Calu3 (cell line): ENCODE data around the gene MCF2L2. TPM values are rescaled to one million over a fixed set of nuclear protein-coding genes. Genes with fewer than 3 reads are reported as not detected.

Experiments used
- BruUV-seq: library from RNA; stranded (reverse); fragments of 400-500 nt; replicated peaks from 2 replicates; lab custom pipeline; 2021; lab: Mats Ljungman, UMichigan
- CTCF ChIA-PET: fragments of 300-600 bp; sonication (Branson Sonifier 250); formaldehyde crosslinking; loops from one replicate; lab custom pipeline; 2022; ENCODE audit warnings: antibody characterized with exemption; lab: Charles Lee
- DNase-seq: peaks from one replicate; pipeline ENCODE4 v3.0.0; 2022
- H3K27ac Mint-ChIP-seq: one replicate; pipeline ENCODE4 v1.8.0; 2022; ENCODE audit warnings: mixed read lengths; ENCODE audit not compliant: unreplicated experiment
- H3K27me3 Mint-ChIP-seq: one replicate; pipeline ENCODE4 v1.8.0; 2022; ENCODE audit warnings: mixed read lengths; ENCODE audit not compliant: unreplicated experiment
- H3K36me3 Mint-ChIP-seq: one replicate; pipeline ENCODE4 v1.8.0; 2022; ENCODE audit warnings: mild to moderate bottlenecking, moderate library complexity, mixed read lengths; ENCODE audit not compliant: insufficient read depth, unreplicated experiment
- H3K4me1 Mint-ChIP-seq: one replicate; pipeline ENCODE4 v1.8.0; 2022; ENCODE audit warnings: mild to moderate bottlenecking, low read depth, mixed read lengths; ENCODE audit not compliant: unreplicated experiment
- H3K4me3 Mint-ChIP-seq: one replicate; pipeline ENCODE4 v1.8.0; 2022; ENCODE audit warnings: mild to moderate bottlenecking, low read depth, moderate library complexity, mixed read lengths; ENCODE audit not compliant: unreplicated experiment
- H3K9me3 Mint-ChIP-seq: one replicate; pipeline ENCODE4 v1.8.0; 2022; ENCODE audit warnings: low read depth, mixed read lengths; ENCODE audit not compliant: unreplicated experiment
- CTCF ChIP-seq: fragments of 200-600 bp; IDR thresholded peaks from one replicate; pipeline ENCODE4 v1.8.0; 2022; ENCODE audit warnings: antibody characterized with exemption; ENCODE audit not compliant: unreplicated experiment
- intact Hi-C: fragments of 100-400 bp; cut with micrococcal nuclease; formaldehyde crosslinking; loops from one replicate; pipeline ENCODE4 v1.10.0; 2022; ENCODE audit not compliant: unreplicated experiment
- total RNA-seq: library from RNA; stranded (reverse); gene quantifications from 2 replicates; pipeline ENCODE4 v1.2.3, GENCODE V29; 2022

MCF2L2 gene
- total RNA-seq, 1 experiment from 2014 or later = 0.35 TPM

- TSS peak; percentile 30 for BruUV-seq
- no peak for TF ChIP-seq CTCF
- no peak overlapping the region for H3K27ac Mint-ChIP-seq
- CTCF ChIA-PET = interaction anchor here (1.2 to 1.6 kb wide), 2 partner anchors 15 to 21 kb away, joined by 4 to 5 read pairs; no protein-coding TSS in a partner anchor
- H3K9me3 Mint-ChIP-seq = no peaks in the 10 kb centered on the region
- intact Hi-C loops = loop anchor here (1.0 kb wide), 1 partner anchor 41 kb away; no protein-coding TSS in a partner anchor
- H3K36me3 Mint-ChIP-seq = peaks cover 19% of the 10 kb centered on the region
- H3K27me3 Mint-ChIP-seq = peaks cover 3% of the 10 kb centered on the region
- DNase-seq = no peak
- H3K4me3 Mint-ChIP-seq = peak overlapping the region; percentile 84
- H3K4me1 Mint-ChIP-seq = peaks cover 21% of the 10 kb centered on the region
These were observed 264.9 kb downstream of the MCF2L2 start for GRCh38 chr3:183163563-183163962.

DNA sequence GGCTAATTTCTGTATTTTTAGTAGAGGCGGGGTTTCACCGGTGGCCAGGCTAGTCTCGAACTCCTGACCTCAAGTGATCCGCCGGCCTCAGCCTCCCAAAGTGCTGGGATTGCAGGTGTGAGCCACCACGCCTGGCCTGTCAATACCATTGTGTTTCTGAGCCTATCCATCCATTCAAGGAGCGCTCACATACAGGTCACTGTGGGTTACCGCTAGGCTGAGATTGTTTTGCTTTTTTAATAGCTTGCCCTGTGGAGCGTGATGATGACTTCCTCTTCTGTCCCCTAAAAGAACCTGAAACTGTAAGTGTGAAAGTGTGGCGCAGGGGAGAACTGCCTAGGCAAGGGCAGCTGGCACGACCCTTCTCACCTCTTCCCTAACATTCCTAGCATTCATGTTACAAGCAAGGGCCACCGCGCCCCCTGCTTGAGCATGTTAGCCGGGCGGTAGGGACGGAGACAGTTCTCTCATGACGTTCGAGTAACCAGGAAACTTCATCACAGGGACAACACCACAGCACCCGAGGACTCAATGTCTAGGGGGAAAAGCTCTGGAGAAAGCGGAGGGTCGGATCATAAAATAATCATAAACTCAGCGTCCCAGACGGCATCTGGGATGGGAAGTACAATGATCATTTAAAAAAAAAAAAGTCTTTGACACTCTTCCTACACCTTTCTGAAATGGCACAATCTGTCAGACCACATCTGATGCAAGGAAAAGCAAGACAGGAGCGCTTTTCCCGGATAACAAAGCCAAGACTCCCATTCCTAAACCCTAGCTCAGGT is 266.7 kb downstream of the MCF2L2 start:
- intact Hi-C loops = no loop called here
- H3K4me1 Mint-ChIP-seq = peaks cover 21% of the 10 kb centered on the region
- CTCF ChIA-PET = interaction anchor here (0.6 to 1.3 kb wide), 4 partner anchors 17 to 566 kb away, joined by 3 to 5 read pairs (median 4); no protein-coding TSS in a partner anchor

DNA sequence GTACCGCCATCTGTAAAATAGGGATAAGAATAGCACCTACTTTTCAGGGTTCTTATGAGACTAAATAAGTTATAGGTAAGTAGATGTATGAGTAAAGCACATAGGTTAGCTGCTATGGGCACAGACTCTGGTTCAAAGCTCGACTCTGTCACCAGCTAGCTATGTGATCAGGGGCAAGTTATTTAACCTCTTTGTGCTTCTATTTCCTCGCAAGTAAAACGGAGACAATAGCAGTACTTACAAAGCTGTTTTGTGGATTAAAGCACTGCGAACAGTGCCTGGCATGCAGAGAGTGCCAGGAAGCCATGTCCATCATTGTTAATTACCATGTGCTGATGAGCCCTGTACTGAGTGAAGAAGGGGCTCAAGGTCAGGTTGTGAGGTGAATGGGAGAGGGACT is 267.8 kb downstream of the MCF2L2 start:
- Mint-ChIP-seq H3K4me3 (no peak overlapping the region), H3K27me3 (no peaks in the 10 kb centered on the region), H3K36me3 (peaks cover 19% of the 10 kb centered on the region), H3K27ac (no peak overlapping the region), H3K4me1 (peaks cover 21% of the 10 kb centered on the region), H3K9me3 (no peaks in the 10 kb centered on the region)
- no peak for TF ChIP-seq CTCF
- CTCF ChIA-PET = no interaction called here
- intact Hi-C loops = no loop called here
- BruUV-seq = no TSS peak
- no peak for DNase-seq

More for the DNA sequence above, 266.7 kb downstream of the MCF2L2 start:
- peak; percentile 25 for DNase-seq
- H3K27me3 Mint-ChIP-seq = no peaks in the 10 kb centered on the region
- H3K36me3 Mint-ChIP-seq = peaks cover 19% of the 10 kb centered on the region
- peak overlapping the region; percentile 84 for H3K4me3 Mint-ChIP-seq
- no peaks in the 10 kb centered on the region for H3K9me3 Mint-ChIP-seq
- TSS peak; percentile 68 for BruUV-seq
- peak overlapping the region; percentile 58 for H3K27ac Mint-ChIP-seq
- TF ChIP-seq CTCF = no peak

DNA sequence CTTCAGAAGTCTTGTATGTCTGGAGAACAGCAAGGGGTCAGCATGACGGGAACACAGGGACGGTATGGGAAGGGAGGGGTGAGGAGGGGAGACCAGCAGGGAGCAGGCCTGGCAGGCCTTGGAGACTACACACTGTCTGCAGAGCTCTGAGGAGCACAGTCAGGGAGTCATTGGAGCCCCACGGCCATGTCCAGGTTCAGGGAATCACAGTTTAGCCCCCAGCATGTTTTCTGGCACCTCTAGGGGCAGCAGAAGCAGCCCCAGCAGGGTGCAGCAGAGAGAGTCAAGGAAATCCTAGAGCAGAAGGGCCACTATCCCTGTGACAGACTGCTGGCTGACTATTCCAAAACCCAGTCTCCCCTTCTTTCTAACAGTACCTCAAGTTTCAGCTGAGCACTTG is 269.1 kb downstream of the MCF2L2 start:
- DNase-seq = peak; percentile 45
- no TSS peak for BruUV-seq
- H3K4me1 Mint-ChIP-seq = peaks cover 21% of the 10 kb centered on the region
- peaks cover 19% of the 10 kb centered on the region for H3K36me3 Mint-ChIP-seq
- no peak overlapping the region for H3K4me3 Mint-ChIP-seq
- peak; percentile 55 for TF ChIP-seq CTCF
- CTCF ChIA-PET = interaction anchor here (0.7 kb wide), 1 partner anchor 13 kb away, joined by 4 read pairs; no protein-coding TSS in a partner anchor
- intact Hi-C loops = no loop called here
- H3K9me3 Mint-ChIP-seq = no peaks in the 10 kb centered on the region
- no peak overlapping the region for H3K27ac Mint-ChIP-seq
- H3K27me3 Mint-ChIP-seq = no peaks in the 10 kb centered on the region
